Measurements from ENCODE around the gene MINDY4.

MINDY4 gene

DNA sequence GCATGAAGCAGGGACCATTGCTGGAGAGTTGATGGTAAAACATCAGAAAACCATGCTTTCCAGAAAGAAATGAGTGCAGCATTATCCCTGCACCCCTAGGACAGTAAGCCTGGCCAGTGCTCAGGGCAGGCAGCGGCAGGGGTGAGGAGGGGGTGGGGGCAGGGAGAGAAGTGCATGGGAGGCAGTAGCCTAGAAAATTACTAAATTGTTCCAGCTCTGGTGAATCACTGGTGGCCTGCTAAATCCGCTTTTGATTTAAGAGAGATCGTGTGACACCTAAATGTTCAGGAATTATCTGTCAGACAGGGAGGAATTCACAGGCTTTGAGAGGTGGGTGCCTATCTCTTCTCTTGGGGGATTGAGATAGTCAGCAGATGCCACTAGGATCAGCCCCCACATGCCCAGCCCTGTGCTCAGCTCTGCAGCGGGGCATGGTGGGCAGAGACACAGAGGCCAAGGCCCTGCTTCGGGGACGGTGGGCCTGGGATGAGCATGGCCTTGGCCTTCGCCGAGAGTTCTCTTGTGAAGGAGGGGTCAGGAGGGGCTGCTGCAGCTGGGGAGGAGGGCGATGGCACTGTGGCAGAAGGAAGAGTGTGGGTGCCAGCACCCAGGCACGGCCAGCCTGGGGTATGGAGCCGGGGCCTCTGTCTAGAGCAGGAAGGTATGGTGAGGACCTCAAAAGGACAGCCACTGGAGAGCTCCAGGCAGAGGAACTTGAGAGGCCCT lies 135.5 kb downstream of the MINDY4 start:
- TF ChIP-seq CTCF (IDR thresholded peaks at IDR 0.05; ENCODE audit: unreplicated experiment in 3 of 3): no peak
- Mint-ChIP-seq H3K36me3 (ENCODE audit: low read depth) (no peaks in the 10 kb centered on the region), H3K4me1 (peaks cover 25% of the 10 kb centered on the region), H3K9me3 (no peaks in the 10 kb centered on the region), H3K27me3 (ENCODE audit: low read depth) (peaks cover 8% of the 10 kb centered on the region), H3K27ac (peak overlapping the region; percentile 41 to 72 (median 50)), H3K4me3 (no peak overlapping the region)

DNA sequence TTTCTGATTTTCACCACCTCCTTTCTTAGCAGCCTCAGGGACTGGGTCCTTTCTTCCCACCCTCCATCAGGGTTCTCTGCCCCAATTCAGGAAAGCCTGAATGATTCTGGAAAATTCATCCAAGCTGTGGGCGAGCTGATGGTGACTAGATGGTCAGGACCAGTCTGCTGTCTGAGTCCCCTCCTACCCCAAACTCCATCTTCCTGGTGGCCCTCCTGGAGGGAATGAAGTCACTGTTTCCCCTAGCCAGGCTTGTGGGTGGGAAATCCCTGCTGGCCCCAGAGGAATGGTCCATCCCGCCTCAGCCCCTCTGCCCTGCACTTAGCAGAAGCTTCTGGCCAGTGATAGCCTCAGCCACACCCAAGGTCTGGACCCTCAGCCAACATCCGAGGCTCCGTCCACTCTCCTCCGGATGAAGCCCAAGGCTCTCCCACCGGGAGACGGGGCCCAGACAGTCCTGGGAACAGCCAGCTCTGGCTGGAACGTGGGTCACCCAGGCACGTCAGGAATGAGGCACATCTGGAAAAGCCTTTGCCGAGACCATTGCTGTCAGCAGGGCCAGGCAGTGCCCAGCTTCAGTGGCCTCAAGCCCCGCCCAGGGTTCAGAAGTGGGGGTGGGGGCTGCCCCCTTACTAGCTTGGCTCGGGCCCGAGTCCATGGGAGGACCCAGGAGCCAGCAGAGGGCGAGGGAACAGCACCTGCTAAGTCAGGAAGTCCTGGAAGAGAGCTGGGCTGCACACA lies 136.5 kb downstream of the MINDY4 start:
- Mint-ChIP-seq H3K36me3 (ENCODE audit: low read depth) (no peaks in the 10 kb centered on the region), H3K9me3 (no peaks in the 10 kb centered on the region), H3K4me3 (no peak overlapping the region), H3K4me1 (peaks cover 35% of the 10 kb centered on the region), H3K27ac (no peak overlapping the region), H3K27me3 (ENCODE audit: low read depth) (peaks cover 8% of the 10 kb centered on the region)
- no peak for TF ChIP-seq CTCF (IDR thresholded peaks at IDR 0.05; ENCODE audit: unreplicated experiment in 3 of 3)

DNA sequence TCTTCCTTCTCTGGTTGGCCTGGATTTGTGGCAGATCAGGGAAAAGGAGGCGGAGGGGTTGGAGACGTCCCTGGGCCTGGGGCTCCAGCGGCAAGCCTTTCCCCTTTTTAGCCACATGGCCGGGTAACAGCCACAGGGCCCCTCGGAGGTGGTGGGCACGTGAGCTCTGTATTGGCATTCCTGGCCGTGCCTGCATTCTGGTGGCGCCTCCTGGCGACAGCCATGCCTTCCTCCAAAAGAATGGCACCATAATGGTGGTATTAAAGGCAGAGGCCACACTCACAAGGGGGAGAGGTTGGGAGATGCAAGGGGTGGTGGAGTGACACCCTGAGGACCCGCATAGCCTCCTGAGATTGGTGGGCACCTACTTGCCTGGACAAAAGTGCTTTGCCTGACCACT lies 137.5 kb downstream of the MINDY4 start:
- Mint-ChIP-seq H3K4me1 (peaks cover 45% of the 10 kb centered on the region), H3K27me3 (ENCODE audit: low read depth) (peaks cover 8% of the 10 kb centered on the region)

GRCh38 chr7:30909431-30909830 lies 138.2 kb downstream of the MINDY4 start:
- H3K9me3 Mint-ChIP-seq: no peaks in the 10 kb centered on the region
- H3K4me1 Mint-ChIP-seq: peaks cover 45% of the 10 kb centered on the region
- no peak overlapping the region for H3K4me3 Mint-ChIP-seq
- H3K27me3 Mint-ChIP-seq (ENCODE audit: low read depth): peaks cover 9% of the 10 kb centered on the region
- no peaks in the 10 kb centered on the region for H3K36me3 Mint-ChIP-seq (ENCODE audit: low read depth)
- H3K27ac Mint-ChIP-seq: no peak overlapping the region
- TF ChIP-seq CTCF (IDR thresholded peaks at IDR 0.05; ENCODE audit: unreplicated experiment in 3 of 3): no peak

More for the DNA sequence above, 137.5 kb downstream of the MINDY4 start:
- Mint-ChIP-seq H3K27ac (no peak overlapping the region), H3K36me3 (ENCODE audit: low read depth) (no peaks in the 10 kb centered on the region), H3K4me3 (no peak overlapping the region), H3K9me3 (no peaks in the 10 kb centered on the region)
- no peak for TF ChIP-seq CTCF (IDR thresholded peaks at IDR 0.05; ENCODE audit: unreplicated experiment in 3 of 3)

- H3K4me1 Mint-ChIP-seq: peaks cover 45% of the 10 kb centered on the region
Observed at GRCh38 chr7:30910411-30911073, 139.3 kb downstream of the MINDY4 start.

More at GRCh38 chr7:30910411-30911073, 139.3 kb downstream of the MINDY4 start:
- Mint-ChIP-seq H3K9me3 (no peaks in the 10 kb centered on the region), H3K36me3 (ENCODE audit: low read depth) (no peaks in the 10 kb centered on the region), H3K27ac (peak overlapping the region in 2 of 3 experiments; percentile 31 to 61), H3K4me3 (no peak overlapping the region), H3K27me3 (ENCODE audit: low read depth) (peaks cover 12% of the 10 kb centered on the region)
- no peak for TF ChIP-seq CTCF (IDR thresholded peaks at IDR 0.05; ENCODE audit: unreplicated experiment in 3 of 3)

Data from nephron (organoid).